H9 (cell line): ENCODE results near the gene CASP10. TPM values are rescaled to one million over a fixed set of nuclear protein-coding genes. Genes with fewer than 3 reads are reported as not detected.

Experiments
- DNase-seq: peaks from one replicate; pipeline ENCODE4 v3.0.0-alpha.2; 2017
- H2AFZ ChIP-seq: one replicate; pipeline ENCODE4 v1.6.1; 2013; ENCODE audit warnings: mild to moderate bottlenecking, low read length, control low read depth, moderate library complexity
- H2AK5ac ChIP-seq: 2 replicates; pipeline ENCODE4 v1.6.1; 2013; ENCODE audit warnings: low read length, control low read depth, mixed read lengths; ENCODE audit not compliant: insufficient read length
- H2BK120ac ChIP-seq: one replicate; pipeline ENCODE4 v1.6.1; 2013; ENCODE audit warnings: low read depth, mild to moderate bottlenecking, low read length, control low read depth, inconsistent platforms; ENCODE audit not compliant: poor library complexity, severe bottlenecking
- H2BK12ac ChIP-seq: 2 replicates; pipeline ENCODE4 v1.6.1; 2013; ENCODE audit warnings: low read length, control low read depth, mixed read lengths, low read depth; ENCODE audit not compliant: insufficient read length
- H2BK15ac ChIP-seq: 2 replicates; pipeline ENCODE4 v1.6.1; 2013; ENCODE audit warnings: low read depth, low read length, control low read depth
- H2BK20ac ChIP-seq: one replicate; pipeline ENCODE4 v1.6.1; 2013; ENCODE audit warnings: low read depth, mild to moderate bottlenecking, low read length, control low read depth, inconsistent platforms; ENCODE audit not compliant: poor library complexity, severe bottlenecking
- H2BK5ac ChIP-seq: 2 replicates; pipeline ENCODE4 v1.6.1; 2013; ENCODE audit warnings: low read length, control low read depth, mixed read lengths; ENCODE audit not compliant: insufficient read length
- H3K14ac ChIP-seq: 2 replicates; pipeline ENCODE4 v1.6.1; 2013; ENCODE audit warnings: low read length, control low read depth; ENCODE audit not compliant: insufficient read depth
- H3K18ac ChIP-seq: 2 replicates; pipeline ENCODE4 v1.6.1; 2013; ENCODE audit warnings: low read depth, mild to moderate bottlenecking, mixed read lengths, low read length, control low read depth; ENCODE audit not compliant: insufficient read length
- H3K23ac ChIP-seq: 2 replicates; pipeline ENCODE4 v1.6.1; 2013; ENCODE audit warnings: low read length, control low read depth, mixed read lengths, low read depth; ENCODE audit not compliant: insufficient read length
- H3K23me2 ChIP-seq: 2 replicates; pipeline ENCODE4 v1.6.1; 2013; ENCODE audit warnings: low read depth, mild to moderate bottlenecking, mixed read lengths, low read length, control low read depth; ENCODE audit not compliant: insufficient read length, poor library complexity, severe bottlenecking
- H3K27ac ChIP-seq: 2 replicates; pipeline ENCODE4 v1.5.1; 2013; ENCODE audit warnings: low read length, control low read depth, mixed read lengths, low read depth; ENCODE audit not compliant: insufficient read length
- H3K27me3 ChIP-seq: 2 replicates; pipeline ENCODE4 v1.6.1; 2013; ENCODE audit warnings: low read length, control low read depth, inconsistent platforms; ENCODE audit not compliant: insufficient read depth
- H3K4ac ChIP-seq: 2 replicates; pipeline ENCODE4 v1.6.1; 2013; ENCODE audit warnings: low read depth, mild to moderate bottlenecking, control low read depth, inconsistent platforms, low read length, moderate library complexity
- H3K4me1 ChIP-seq: 2 replicates; pipeline ENCODE4 v1.6.1; 2013; ENCODE audit warnings: low read length, control low read depth, inconsistent platforms; ENCODE audit not compliant: insufficient read depth
- H3K4me2 ChIP-seq: 2 replicates; pipeline ENCODE4 v1.6.1; 2013; ENCODE audit warnings: low read length, control low read depth, mixed read lengths; ENCODE audit not compliant: insufficient read length, insufficient read depth
- H3K56ac ChIP-seq: 2 replicates; pipeline ENCODE4 v1.6.1; 2013; ENCODE audit warnings: low read depth, mild to moderate bottlenecking, mixed read lengths, low read length, control low read depth; ENCODE audit not compliant: insufficient read length
- H3K79me1 ChIP-seq: 2 replicates; pipeline ENCODE4 v1.6.1; 2013; ENCODE audit warnings: low read depth, mild to moderate bottlenecking, moderate library complexity, low read length, control low read depth, inconsistent platforms; ENCODE audit not compliant: insufficient read depth, poor library complexity, severe bottlenecking
- H3K79me2 ChIP-seq: 2 replicates; pipeline ENCODE4 v1.6.1; 2013; ENCODE audit warnings: low read length, control low read depth, inconsistent platforms; ENCODE audit not compliant: insufficient read depth
- H3K9ac ChIP-seq: 2 replicates; pipeline ENCODE4 v1.6.1; 2013; ENCODE audit warnings: low read length, control low read depth, mixed read lengths; ENCODE audit not compliant: insufficient read length; ENCODE audit errors: extremely low read depth
- H3K9me3 ChIP-seq: one replicate; pipeline ENCODE4 v1.6.1; 2013; ENCODE audit warnings: low read depth, low read length, inconsistent platforms; ENCODE audit not compliant: control insufficient read depth
- H3T11ph ChIP-seq: one replicate; pipeline ENCODE4 v1.6.1; 2013; ENCODE audit warnings: mild to moderate bottlenecking, low read length, control low read depth, inconsistent platforms
- H4K20me1 ChIP-seq: one replicate; pipeline ENCODE4 v1.6.1; 2013; ENCODE audit not compliant: control insufficient read depth, insufficient read length, insufficient read depth
- H4K5ac ChIP-seq: 2 replicates; pipeline ENCODE4 v1.6.1; 2013; ENCODE audit warnings: low read depth, mild to moderate bottlenecking, mixed read lengths, low read length, control low read depth; ENCODE audit not compliant: insufficient read length
- H4K8ac ChIP-seq: replicated peaks from 2 replicates; pipeline ENCODE4 v1.6.1; 2013; ENCODE audit warnings: low read length, control low read depth, mixed read lengths, low read depth; ENCODE audit not compliant: insufficient read length
- H4K91ac ChIP-seq: 2 replicates; pipeline ENCODE4 v1.6.1; 2013; ENCODE audit warnings: low read depth, mild to moderate bottlenecking, moderate library complexity, mixed read lengths, low read length, control low read depth; ENCODE audit not compliant: insufficient read length
- H3K27ac Mint-ChIP-seq, 3 experiments: 2 replicates in 2 of 3; 3 replicates in 1 of 3; pipeline ENCODE4 v1.8.0; 2020 to 2021; ENCODE audit warnings: mixed read lengths in 3 of 3, mild to moderate bottlenecking in 1 of 3, moderate library complexity in 1 of 3
- H3K27me3 Mint-ChIP-seq: 2 replicates; pipeline ENCODE4 v1.8.0; 2021; ENCODE audit warnings: low read depth, mild to moderate bottlenecking, moderate library complexity, mixed read lengths
- H3K36me3 Mint-ChIP-seq, 3 experiments: 2 replicates in 2 of 3; 3 replicates in 1 of 3; pipeline ENCODE4 v1.8.0; 2020 to 2021; ENCODE audit warnings: low read depth in 3 of 3, mixed read lengths in 3 of 3; ENCODE audit not compliant: insufficient read depth in 1 of 3
- H3K4me1 Mint-ChIP-seq, 2 experiments: 2 replicates each; pipeline ENCODE4 v1.8.0; 2020; ENCODE audit warnings: mixed read lengths in 2 of 2
- H3K4me3 Mint-ChIP-seq, 2 experiments: 2 replicates in 1 of 2; 3 replicates in 1 of 2; pipeline ENCODE4 v1.8.0; 2020 to 2021; ENCODE audit warnings: mild to moderate bottlenecking in 2 of 2, mixed read lengths in 2 of 2, moderate library complexity in 1 of 2
- H3K9me3 Mint-ChIP-seq, 2 experiments: 2 replicates in 1 of 2; 3 replicates in 1 of 2; pipeline ENCODE4 v1.8.0; 2020; ENCODE audit warnings: mild to moderate bottlenecking in 2 of 2, mixed read lengths in 2 of 2, moderate library complexity in 1 of 2
- CTCF ChIP-seq: fragments of 200-600 bp; sonication (generic); conservative IDR thresholded peaks from 3 replicates; pipeline ENCODE4 v1.8.0; 2021; ENCODE audit warnings: antibody characterized with exemption, mild to moderate bottlenecking
- WGBS: extraction: QIAGEN DNeasy Blood & Tissue Kit; methylation state at CpG from one replicate; pipeline ENCODE4 v1.1.7; 2013; ENCODE audit warnings: missing lambda C conversion rate, low lambda C conversion rate, mixed read lengths; ENCODE audit not compliant: insufficient read length; ENCODE audit errors: extremely low coverage; 5-methylcytosine and 5-hydroxymethylcytosine counted together
- total RNA-seq: library from RNA; stranded (reverse); gene quantifications from 2 replicates; pipeline ENCODE4 v1.2.1, GENCODE V29; 2021

CASP10 gene
- total RNA-seq, 1 experiment from 2014 or later = 2.7 TPM

DNA sequence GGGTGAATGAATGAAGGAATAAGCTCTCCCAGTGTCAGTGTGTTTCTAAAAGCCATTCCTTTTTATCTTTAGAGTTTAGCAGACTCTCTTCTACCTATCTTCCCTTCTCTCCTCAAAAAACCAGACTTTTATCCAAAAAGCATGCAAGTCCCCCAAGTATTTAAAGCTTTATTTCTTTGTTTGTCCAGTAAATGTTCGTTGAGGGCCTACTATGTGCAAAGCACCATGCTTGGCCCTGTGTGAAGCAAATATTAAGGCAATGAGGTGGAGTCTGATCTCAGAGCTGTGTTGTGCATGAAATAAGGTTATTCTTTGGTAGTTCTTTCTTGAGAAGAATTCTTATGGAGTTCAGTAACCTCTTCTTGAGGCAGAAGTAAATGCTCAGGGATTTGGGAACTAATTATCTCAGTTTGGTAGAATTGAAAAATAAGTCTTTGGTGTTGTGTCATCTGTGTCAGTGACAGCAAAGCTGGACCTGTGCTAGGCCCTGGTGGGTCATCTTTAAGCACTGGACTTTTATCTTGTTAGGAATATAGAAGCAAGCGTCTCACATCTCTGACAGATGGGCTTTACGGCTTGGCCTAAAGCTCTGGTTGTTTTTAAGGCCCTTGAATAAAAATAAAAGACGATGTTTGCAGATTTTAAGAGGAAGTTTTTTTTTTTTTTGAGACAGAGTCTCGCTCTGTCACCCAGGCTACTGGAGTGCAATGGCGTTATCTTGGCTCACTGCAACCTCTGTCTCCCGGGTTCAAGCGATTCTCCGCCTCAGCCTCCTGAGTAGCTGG lies 28.1 kb upstream of the CASP10 start:
- Histone ChIP-seq H3K27me3 (no peaks in the 10 kb centered on the region), H4K5ac (no peak overlapping the region), H3K4me2 (no peak overlapping the region), H3K23ac (no peak overlapping the region), H2BK20ac (no peak overlapping the region), H3K27ac (no peak overlapping the region), H3K14ac (no peak overlapping the region), H3K23me2 (no peaks in the 10 kb centered on the region), H3K79me1 (no peaks in the 10 kb centered on the region), H3T11ph (no peak overlapping the region), H3K4ac (no peak overlapping the region), H2BK15ac (no peak overlapping the region), H4K20me1 (no peaks in the 10 kb centered on the region), H3K79me2 (no peaks in the 10 kb centered on the region), H3K9ac (no peak overlapping the region), H3K56ac (no peak overlapping the region), H4K91ac (no peak overlapping the region), H2BK12ac (no peak overlapping the region), H3K18ac (no peak overlapping the region), H2BK5ac (no peak overlapping the region), H3K4me1 (peaks cover 4% of the 10 kb centered on the region; the same call in 1 of the 2 replicates), H2AK5ac (no peak overlapping the region), H2BK120ac (no peak overlapping the region), H4K8ac (no peak overlapping the region), H3K9me3 (no peaks in the 10 kb centered on the region), H2AFZ (no peak overlapping the region)
- Mint-ChIP-seq H3K27me3 (no peaks in the 10 kb centered on the region), H3K9me3 (no peaks in the 10 kb centered on the region), H3K4me1 (peaks cover 12 to 14% of the 10 kb centered on the region in 2 experiments), H3K27ac (no peak overlapping the region), H3K36me3 (peaks cover 0 to 4% (median under 1%) of the 10 kb centered on the region in 3 experiments; a peak in 2 of 7 replicates), H3K4me3 (no peak overlapping the region)
- no peak for TF ChIP-seq CTCF
- DNase-seq = no peak
- no CpG with 5 or more reads among the region's 9 CpGs for WGBS
